Suprapubic skin (tissue), 4 donors: ENCODE results near the gene PLEKHG5.

Experiments
- CTCF ChIP-seq, 2 donors: fragments of 200-600 bp in 1 of 2; fragments of 450-650 bp in 1 of 2; sonication (generic) in 1 of 2; IDR thresholded peaks; one replicate each; pipeline ENCODE4 v1.5.1; 2016 to 2019; ENCODE audit warnings: antibody characterized with exemption in 2 of 2, mild to moderate bottlenecking in 1 of 2, moderate library complexity in 1 of 2
- EP300 ChIP-seq: sonication (generic); formaldehyde crosslinking; IDR thresholded peaks from one replicate; pipeline ENCODE4 v1.6.1; 2017; ENCODE audit warnings: antibody characterized with exemption
- POLR2A ChIP-seq, 2 donors: fragments of 450-650 bp; IDR thresholded peaks; one replicate each; pipeline ENCODE4 v1.6.1; 2017; ENCODE audit warnings: antibody characterized with exemption in 2 of 2, mild to moderate bottlenecking in 2 of 2, moderate library complexity in 2 of 2
- POLR2AphosphoS5 ChIP-seq, 3 donors: sonication (generic); formaldehyde crosslinking; IDR thresholded peaks; one replicate each; pipeline ENCODE4 v1.6.1; 2017; ENCODE audit warnings: antibody characterized with exemption in 3 of 3

GRCh38 chr1:6519491-6519934, 28.0 kb upstream of the PLEKHG5 start:
- TF ChIP-seq POLR2AphosphoS5 (IDR thresholded peaks at IDR 0.05) (no peak), CTCF (IDR thresholded peaks at IDR 0.05) (no peak), POLR2A (IDR thresholded peaks at IDR 0.05) (no peak), EP300 (no peak)
